ENCODE measurements around the gene MND1. TPM values are rescaled to one million over a fixed set of nuclear protein-coding genes. Genes with fewer than 3 reads are reported as not detected.

MND1 gene
- polyA plus RNA-seq = 1 to 10 TPM; 3.4 to 4.6 TPM

- H3K4me1 ChIP-seq (ENCODE audit: control insufficient read depth in 2 of 2, insufficient read depth in 2 of 2, low read length in 1 of 2) = no peaks in the 10 kb centered on the region
- no peak within 1 kb of the TSS for H3K27ac ChIP-seq (ENCODE audit: low read depth in 2 of 2, low read length in 1 of 2)
- WGBS, 2 donors = 1% methylated on average over 58 to 86 of the region's 86 CpGs
- H3K27me3 ChIP-seq (ENCODE audit: control insufficient read depth in 1 of 2, insufficient read depth in 2 of 2, low read length in 2 of 2) = no peaks in the 10 kb centered on the region
- H3K9me3 ChIP-seq (ENCODE audit: control insufficient read depth in 2 of 2, insufficient read depth in 1 of 2, low read depth in 1 of 2, low read length in 1 of 2) = no peaks in the 10 kb centered on the region
- peak within 1 kb of the TSS; percentile 86 to 89 for H3K4me3 ChIP-seq (ENCODE audit: low read depth in 1 of 2, low read length in 2 of 2)
- H3K36me3 ChIP-seq (ENCODE audit: control insufficient read depth in 2 of 2, insufficient read depth in 2 of 2, low read length in 1 of 2) = no peaks in the 10 kb centered on the region
Observed at GRCh38 chr4:153344131-153345011, at the start of gene MND1. TSS of gene MND1 (plus strand) at chr4:153344688. CDS start at chr4:153344738, 50 bp downstream.

GRCh38 chr4:153295131-153295755, 49.2 kb upstream of the MND1 start:
- peak overlapping the region; percentile 32 to 81 for H3K27ac ChIP-seq (ENCODE audit: low read depth in 2 of 2, low read length in 1 of 2)
- H3K9me3 ChIP-seq (ENCODE audit: control insufficient read depth in 2 of 2, insufficient read depth in 1 of 2, low read depth in 1 of 2, low read length in 1 of 2) = peaks cover 2 to 5% of the 10 kb centered on the region in 2 donors
- no peaks in the 10 kb centered on the region for H3K27me3 ChIP-seq (ENCODE audit: control insufficient read depth in 1 of 2, insufficient read depth in 2 of 2, low read length in 2 of 2)
- 84 to 90% methylated on average over 40 of the region's 40 CpGs for WGBS, 2 donors
- peak overlapping the region; percentile 2 to 34 for H3K4me3 ChIP-seq (ENCODE audit: low read depth in 1 of 2, low read length in 2 of 2)
- peaks cover 0 to 8% of the 10 kb centered on the region in 2 donors for H3K4me1 ChIP-seq (ENCODE audit: control insufficient read depth in 2 of 2, insufficient read depth in 2 of 2, low read length in 1 of 2)
- peaks cover 0 to 3% of the 10 kb centered on the region in 2 donors for H3K36me3 ChIP-seq (ENCODE audit: control insufficient read depth in 2 of 2, insufficient read depth in 2 of 2, low read length in 1 of 2)

- Histone ChIP-seq H3K4me1 (ENCODE audit: control insufficient read depth in 2 of 2, insufficient read depth in 2 of 2, low read length in 1 of 2) (peaks cover 0 to 8% of the 10 kb centered on the region in 2 donors), H3K9me3 (ENCODE audit: control insufficient read depth in 2 of 2, insufficient read depth in 1 of 2, low read depth in 1 of 2, low read length in 1 of 2) (peaks cover 2 to 5% of the 10 kb centered on the region in 2 donors), H3K4me3 (ENCODE audit: low read depth in 1 of 2, low read length in 2 of 2) (peak overlapping the region; percentile 34 to 43), H3K27me3 (ENCODE audit: control insufficient read depth in 1 of 2, insufficient read depth in 2 of 2, low read length in 2 of 2) (no peaks in the 10 kb centered on the region), H3K27ac (ENCODE audit: low read depth in 2 of 2, low read length in 1 of 2) (peak overlapping the region; percentile 79 to 81), H3K36me3 (ENCODE audit: control insufficient read depth in 2 of 2, insufficient read depth in 2 of 2, low read length in 1 of 2) (peaks cover 0 to 3% of the 10 kb centered on the region in 2 donors)
- WGBS, 2 donors = 40 to 51% methylated on average over 11 of the region's 11 CpGs
Observed at GRCh38 chr4:153296040-153296823, 48.3 kb upstream of the MND1 start.

DNA sequence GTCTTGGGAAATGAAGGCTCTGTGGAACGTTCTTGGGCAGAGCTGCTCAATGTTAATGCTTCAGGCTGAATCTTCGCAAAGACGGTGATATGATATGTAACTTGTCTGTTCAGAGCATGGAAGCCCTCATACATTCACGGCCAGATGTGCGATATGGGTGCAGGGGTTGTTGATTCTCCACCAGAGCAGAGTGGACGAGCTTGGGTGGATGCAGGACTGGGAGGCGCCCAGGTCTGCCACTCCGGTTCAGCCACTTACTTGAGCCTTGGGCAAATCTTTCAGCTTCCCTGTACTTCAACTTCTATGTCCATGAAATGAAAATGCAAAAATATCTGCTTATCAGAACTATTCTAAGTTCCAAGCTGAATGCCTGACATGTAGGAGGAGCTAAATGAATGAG, 47.4 kb upstream of the MND1 start:
- peaks cover 0 to 3% of the 10 kb centered on the region in 2 donors for H3K36me3 ChIP-seq (ENCODE audit: control insufficient read depth in 2 of 2, insufficient read depth in 2 of 2, low read length in 1 of 2)
- peaks cover 2 to 5% of the 10 kb centered on the region in 2 donors for H3K9me3 ChIP-seq (ENCODE audit: control insufficient read depth in 2 of 2, insufficient read depth in 1 of 2, low read depth in 1 of 2, low read length in 1 of 2)
- peak overlapping the region; percentile 20 to 80 for H3K27ac ChIP-seq (ENCODE audit: low read depth in 2 of 2, low read length in 1 of 2)
- 53 to 70% methylated on average over 8 of the region's 8 CpGs for WGBS, 2 donors
- no peaks in the 10 kb centered on the region for H3K27me3 ChIP-seq (ENCODE audit: control insufficient read depth in 1 of 2, insufficient read depth in 2 of 2, low read length in 2 of 2)
- H3K4me1 ChIP-seq (ENCODE audit: control insufficient read depth in 2 of 2, insufficient read depth in 2 of 2, low read length in 1 of 2) = peaks cover 0 to 8% of the 10 kb centered on the region in 2 donors
- H3K4me3 ChIP-seq (ENCODE audit: low read depth in 1 of 2, low read length in 2 of 2) = peak overlapping the region; percentile 33 to 34

DNA sequence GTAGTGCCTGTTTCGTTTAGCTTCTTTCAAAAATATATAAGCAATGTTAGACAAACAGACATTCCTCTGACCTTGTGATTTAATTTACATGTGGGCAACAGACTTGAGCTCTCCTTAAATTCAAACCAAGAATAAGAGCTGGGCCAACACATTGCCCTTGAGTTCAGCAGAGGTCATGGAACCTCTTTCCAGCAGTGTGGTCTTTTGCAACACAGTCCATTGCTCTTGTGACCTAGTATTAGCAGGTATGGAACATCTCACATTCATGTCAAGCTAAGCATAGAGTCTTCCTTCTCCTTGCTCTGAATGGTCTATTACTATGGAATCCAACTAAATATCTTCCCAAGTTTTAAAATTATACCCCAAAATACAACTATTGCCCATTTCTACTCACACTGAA, 33.7 kb upstream of the MND1 start:
- 91% methylated on average over 1 of the region's 1 CpG for WGBS, 2 donors
- peaks cover 2 to 3% of the 10 kb centered on the region in 2 donors for H3K36me3 ChIP-seq (ENCODE audit: control insufficient read depth in 2 of 2, insufficient read depth in 2 of 2, low read length in 1 of 2)
- no peak overlapping the region for H3K27ac ChIP-seq (ENCODE audit: low read depth in 2 of 2, low read length in 1 of 2)
- no peak overlapping the region for H3K4me3 ChIP-seq (ENCODE audit: low read depth in 1 of 2, low read length in 2 of 2)
- no peaks in the 10 kb centered on the region for H3K9me3 ChIP-seq (ENCODE audit: control insufficient read depth in 2 of 2, insufficient read depth in 1 of 2, low read depth in 1 of 2, low read length in 1 of 2)
- no peaks in the 10 kb centered on the region for H3K27me3 ChIP-seq (ENCODE audit: control insufficient read depth in 1 of 2, insufficient read depth in 2 of 2, low read length in 2 of 2)
- no peaks in the 10 kb centered on the region for H3K4me1 ChIP-seq (ENCODE audit: control insufficient read depth in 2 of 2, insufficient read depth in 2 of 2, low read length in 1 of 2)

- Histone ChIP-seq H3K36me3 (ENCODE audit: control insufficient read depth in 2 of 2, insufficient read depth in 2 of 2, low read length in 1 of 2) (no peaks in the 10 kb centered on the region), H3K27ac (ENCODE audit: low read depth in 2 of 2, low read length in 1 of 2) (no peak overlapping the region), H3K27me3 (ENCODE audit: control insufficient read depth in 1 of 2, insufficient read depth in 2 of 2, low read length in 2 of 2) (no peaks in the 10 kb centered on the region), H3K9me3 (ENCODE audit: control insufficient read depth in 2 of 2, insufficient read depth in 1 of 2, low read depth in 1 of 2, low read length in 1 of 2) (no peaks in the 10 kb centered on the region), H3K4me1 (ENCODE audit: control insufficient read depth in 2 of 2, insufficient read depth in 2 of 2, low read length in 1 of 2) (no peaks in the 10 kb centered on the region), H3K4me3 (ENCODE audit: low read depth in 1 of 2, low read length in 2 of 2) (no peak overlapping the region)
- WGBS, 2 donors = 89 to 95% methylated on average over 1 of the region's 1 CpG
Observed at GRCh38 chr4:153314915-153315314, 29.6 kb upstream of the MND1 start.

DNA sequence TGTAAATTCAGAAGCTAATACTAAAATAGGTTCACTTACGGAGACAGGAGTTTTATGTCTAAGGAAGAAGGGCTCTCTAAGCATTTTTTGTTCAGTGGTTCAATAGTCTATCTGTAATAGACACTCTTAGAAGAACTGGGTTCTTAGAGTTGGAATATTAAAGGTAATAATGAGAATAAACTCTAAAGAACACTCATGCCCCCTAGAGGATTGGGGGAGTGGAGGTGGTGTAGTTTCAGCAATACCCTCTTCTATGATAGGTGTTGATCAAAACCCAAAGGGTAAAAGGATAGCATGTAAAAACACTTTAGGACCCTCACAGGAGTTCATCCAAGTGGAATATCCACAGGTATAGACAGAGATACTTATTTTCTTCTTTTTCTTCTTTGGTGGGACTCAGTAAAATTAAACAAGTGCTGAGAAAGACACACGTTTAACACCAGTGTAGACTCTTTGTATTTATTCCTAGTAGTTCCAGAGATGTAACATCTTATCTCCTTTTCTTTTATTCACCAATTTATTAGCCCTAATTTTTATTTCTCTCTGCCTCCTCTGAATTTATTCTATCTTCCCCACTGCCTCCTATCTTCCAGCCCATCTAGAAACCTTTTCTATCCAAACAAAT, 25.7 kb upstream of the MND1 start:
- no peaks in the 10 kb centered on the region for H3K9me3 ChIP-seq (ENCODE audit: control insufficient read depth in 2 of 2, insufficient read depth in 1 of 2, low read depth in 1 of 2, low read length in 1 of 2)
- no peak overlapping the region for H3K4me3 ChIP-seq (ENCODE audit: low read depth in 1 of 2, low read length in 2 of 2)
- WGBS, 2 donors = 74 to 76% methylated on average over 2 of the region's 2 CpGs
- no peaks in the 10 kb centered on the region for H3K27me3 ChIP-seq (ENCODE audit: control insufficient read depth in 1 of 2, insufficient read depth in 2 of 2, low read length in 2 of 2)
- H3K4me1 ChIP-seq (ENCODE audit: control insufficient read depth in 2 of 2, insufficient read depth in 2 of 2, low read length in 1 of 2) = no peaks in the 10 kb centered on the region
- no peak overlapping the region for H3K27ac ChIP-seq (ENCODE audit: low read depth in 2 of 2, low read length in 1 of 2)
- no peaks in the 10 kb centered on the region for H3K36me3 ChIP-seq (ENCODE audit: control insufficient read depth in 2 of 2, insufficient read depth in 2 of 2, low read length in 1 of 2)

DNA sequence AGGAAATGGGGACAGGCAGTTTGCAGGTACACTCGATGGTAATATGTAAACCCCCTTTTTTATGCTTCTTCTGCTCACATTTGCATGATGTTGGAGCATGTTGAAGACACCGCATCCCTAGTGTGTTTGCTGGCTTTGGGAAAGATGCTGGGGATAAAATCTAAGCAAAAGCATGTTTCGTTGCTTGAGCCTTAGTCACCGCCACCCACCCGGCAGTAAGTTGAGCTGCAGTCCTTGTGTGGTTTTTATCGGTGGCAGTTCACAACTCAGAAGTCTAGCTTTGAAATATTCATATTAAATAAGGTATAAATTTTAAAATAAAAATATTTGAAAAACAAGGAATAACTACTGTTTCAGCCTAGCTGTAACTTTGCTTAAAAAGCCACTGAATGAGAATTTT, 21.7 kb upstream of the MND1 start:
- Histone ChIP-seq H3K9me3 (ENCODE audit: control insufficient read depth in 2 of 2, insufficient read depth in 1 of 2, low read depth in 1 of 2, low read length in 1 of 2) (no peaks in the 10 kb centered on the region), H3K4me1 (ENCODE audit: control insufficient read depth in 2 of 2, insufficient read depth in 2 of 2, low read length in 1 of 2) (no peaks in the 10 kb centered on the region), H3K36me3 (ENCODE audit: control insufficient read depth in 2 of 2, insufficient read depth in 2 of 2, low read length in 1 of 2) (no peaks in the 10 kb centered on the region), H3K27me3 (ENCODE audit: control insufficient read depth in 1 of 2, insufficient read depth in 2 of 2, low read length in 2 of 2) (no peaks in the 10 kb centered on the region), H3K4me3 (ENCODE audit: low read depth in 1 of 2, low read length in 2 of 2) (no peak overlapping the region), H3K27ac (ENCODE audit: low read depth in 2 of 2, low read length in 1 of 2) (no peak overlapping the region)
- 75 to 82% methylated on average over 6 of the region's 6 CpGs for WGBS, 2 donors

DNA sequence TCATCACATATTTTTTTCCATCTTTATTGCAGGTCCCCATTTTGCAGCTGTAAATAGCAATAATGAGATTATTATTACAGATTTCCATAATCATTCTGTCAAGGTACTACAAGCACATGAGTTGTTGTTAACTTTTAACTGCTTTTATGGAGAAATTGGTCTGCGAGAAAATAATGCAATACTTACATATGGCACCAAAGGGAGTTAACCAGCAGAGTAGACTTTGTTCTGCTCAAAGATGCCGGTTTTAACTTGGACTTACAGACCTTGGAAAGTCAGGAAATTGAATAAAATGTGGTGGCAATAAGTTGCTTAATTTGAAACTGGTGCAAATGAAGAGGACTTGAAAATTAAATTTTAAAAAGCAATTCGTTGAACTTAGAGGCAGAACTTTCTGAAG, 20.4 kb upstream of the MND1 start:
- no peaks in the 10 kb centered on the region for H3K9me3 ChIP-seq (ENCODE audit: control insufficient read depth in 2 of 2, insufficient read depth in 1 of 2, low read depth in 1 of 2, low read length in 1 of 2)
- no peak overlapping the region for H3K4me3 ChIP-seq (ENCODE audit: low read depth in 1 of 2, low read length in 2 of 2)
- WGBS, 2 donors = 79 to 90% methylated on average over 3 of the region's 3 CpGs
- H3K27me3 ChIP-seq (ENCODE audit: control insufficient read depth in 1 of 2, insufficient read depth in 2 of 2, low read length in 2 of 2) = no peaks in the 10 kb centered on the region
- H3K4me1 ChIP-seq (ENCODE audit: control insufficient read depth in 2 of 2, insufficient read depth in 2 of 2, low read length in 1 of 2) = no peaks in the 10 kb centered on the region
- H3K27ac ChIP-seq (ENCODE audit: low read depth in 2 of 2, low read length in 1 of 2) = no peak overlapping the region
- no peaks in the 10 kb centered on the region for H3K36me3 ChIP-seq (ENCODE audit: control insufficient read depth in 2 of 2, insufficient read depth in 2 of 2, low read length in 1 of 2)
